ENCODE data around the gene EIF2D.

The EIF2D gene, protein sequence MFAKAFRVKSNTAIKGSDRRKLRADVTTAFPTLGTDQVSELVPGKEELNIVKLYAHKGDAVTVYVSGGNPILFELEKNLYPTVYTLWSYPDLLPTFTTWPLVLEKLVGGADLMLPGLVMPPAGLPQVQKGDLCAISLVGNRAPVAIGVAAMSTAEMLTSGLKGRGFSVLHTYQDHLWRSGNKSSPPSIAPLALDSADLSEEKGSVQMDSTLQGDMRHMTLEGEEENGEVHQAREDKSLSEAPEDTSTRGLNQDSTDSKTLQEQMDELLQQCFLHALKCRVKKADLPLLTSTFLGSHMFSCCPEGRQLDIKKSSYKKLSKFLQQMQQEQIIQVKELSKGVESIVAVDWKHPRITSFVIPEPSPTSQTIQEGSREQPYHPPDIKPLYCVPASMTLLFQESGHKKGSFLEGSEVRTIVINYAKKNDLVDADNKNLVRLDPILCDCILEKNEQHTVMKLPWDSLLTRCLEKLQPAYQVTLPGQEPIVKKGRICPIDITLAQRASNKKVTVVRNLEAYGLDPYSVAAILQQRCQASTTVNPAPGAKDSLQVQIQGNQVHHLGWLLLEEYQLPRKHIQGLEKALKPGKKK

DNA sequence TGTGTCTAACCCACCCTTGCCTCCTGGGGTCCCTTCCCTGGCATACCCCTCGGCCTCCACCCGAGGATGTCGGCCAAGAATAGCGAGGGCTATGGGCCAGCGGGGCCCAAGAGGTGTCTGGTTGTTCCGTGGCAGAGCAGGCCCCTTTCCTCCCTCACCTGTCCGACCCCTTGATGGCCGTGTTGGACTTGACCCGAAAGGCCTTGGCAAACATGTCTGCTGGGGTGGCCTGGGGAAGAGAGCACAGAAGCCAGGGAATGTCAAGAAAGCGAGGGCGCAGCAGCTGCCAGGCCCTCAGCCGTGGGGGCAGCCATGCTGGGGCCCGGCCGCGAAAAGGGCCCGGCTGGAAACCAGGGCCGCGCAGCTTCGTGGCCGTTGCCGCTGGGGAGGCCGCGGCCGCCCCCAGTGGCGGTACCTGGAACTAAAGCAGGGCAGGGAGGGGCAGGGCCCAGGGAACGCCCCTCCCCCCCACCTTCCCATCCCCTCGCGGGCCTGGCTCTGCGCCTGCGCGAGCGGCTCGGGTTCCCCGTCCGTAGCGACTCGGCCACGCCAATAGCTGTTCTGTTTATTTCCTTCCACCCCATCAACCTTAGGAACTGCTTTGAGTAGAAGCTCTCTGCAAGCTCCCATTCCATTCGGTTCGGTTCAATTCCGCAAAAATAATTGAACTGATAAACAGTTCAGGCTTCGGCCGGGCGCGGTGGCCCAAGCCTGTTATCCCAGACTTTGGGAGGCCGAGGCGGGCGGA, at the start of gene EIF2D:
Gene EIF2D, minus strand, starts transcription at position 337 of the 748 bp plus-strand sequence. Its CDS starts 123 bp downstream, at position 214.
- TF ChIP-seq GATA3 (IDR thresholded peaks at IDR 0.05; ENCODE audit: low read depth, low read length), result no peak
- peak; percentile 26; the same call in 1 of the 2 replicates for TF ChIP-seq GATA2 (IDR thresholded peaks at IDR 0.05; ENCODE audit: low read depth, low read length)

DNA sequence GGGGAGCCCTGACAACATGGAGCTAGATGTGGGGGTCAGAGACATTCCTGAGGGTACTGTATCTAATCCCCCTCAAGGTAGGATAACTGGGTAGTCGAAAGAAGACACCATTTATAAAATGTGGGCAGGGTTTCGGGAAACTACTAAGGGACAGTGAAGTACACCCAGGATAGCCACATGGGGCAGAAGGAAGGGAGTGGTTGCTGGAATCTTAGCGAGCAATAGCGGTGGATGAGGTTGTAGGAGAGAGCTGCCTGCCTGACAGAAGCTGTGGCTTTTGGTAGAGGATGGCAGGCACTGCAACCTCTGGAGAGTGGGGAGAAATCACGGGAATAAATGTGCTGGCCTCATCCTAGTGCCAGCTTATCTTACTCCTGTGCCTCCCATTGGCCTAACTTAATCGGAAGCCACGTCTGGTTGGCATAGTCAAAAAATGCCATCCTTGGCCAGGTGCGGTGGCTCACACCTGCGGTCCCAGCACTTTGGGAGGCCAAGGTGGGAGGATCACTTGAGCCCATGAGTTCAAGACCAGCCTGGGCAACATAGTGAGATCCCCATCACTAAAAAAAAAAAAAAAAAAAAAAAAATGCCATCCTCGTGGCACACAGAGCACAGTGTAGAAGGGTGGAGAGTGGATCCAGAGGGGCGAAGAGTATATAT, 49.0 kb upstream of the EIF2D start:
- TF ChIP-seq GATA2 (IDR thresholded peaks at IDR 0.05; ENCODE audit: low read depth, low read length) (no peak), GATA3 (IDR thresholded peaks at IDR 0.05; ENCODE audit: low read depth, low read length) (no peak)

DNA sequence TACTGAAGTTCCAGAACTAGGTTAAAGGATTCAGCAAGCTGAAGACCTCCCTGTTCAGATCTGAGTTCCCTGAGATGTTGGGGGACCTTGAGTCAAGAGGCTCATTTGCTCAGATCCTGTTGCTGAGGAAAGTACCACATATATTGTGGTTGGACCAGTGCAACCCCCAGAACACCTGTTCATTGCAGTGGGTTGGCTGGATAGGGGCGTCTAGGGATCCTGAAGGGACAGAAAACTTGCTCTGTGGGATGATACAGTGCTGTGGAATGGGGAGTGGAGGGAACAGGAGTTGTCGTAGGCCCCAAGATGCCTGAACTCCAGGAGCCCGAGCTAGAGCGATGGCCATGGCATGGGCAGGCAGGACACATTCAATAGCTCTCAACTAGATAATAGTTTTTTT, 47.9 kb upstream of the EIF2D start:
- TF ChIP-seq GATA2 (IDR thresholded peaks at IDR 0.05; ENCODE audit: low read depth, low read length) (no peak), GATA3 (IDR thresholded peaks at IDR 0.05; ENCODE audit: low read depth, low read length) (no peak)

DNA sequence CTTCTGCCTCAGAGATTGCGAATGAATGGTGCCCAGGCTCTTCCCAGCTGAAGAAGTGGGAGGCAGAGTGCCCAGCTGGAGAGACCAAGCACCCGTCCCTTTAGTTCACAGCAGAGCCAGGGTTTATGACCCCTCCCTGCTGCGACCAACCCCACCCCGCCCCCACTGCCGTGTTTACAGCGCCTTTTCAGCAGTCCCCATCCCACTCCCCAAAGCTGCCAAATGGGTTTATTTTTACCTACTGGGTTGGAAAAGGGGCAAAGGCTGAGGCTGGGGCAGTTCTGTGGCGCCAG, 46.7 kb upstream of the EIF2D start:
- TF ChIP-seq GATA3 (IDR thresholded peaks at IDR 0.05; ENCODE audit: low read depth, low read length) (no peak), GATA2 (IDR thresholded peaks at IDR 0.05; ENCODE audit: low read depth, low read length) (no peak)

DNA sequence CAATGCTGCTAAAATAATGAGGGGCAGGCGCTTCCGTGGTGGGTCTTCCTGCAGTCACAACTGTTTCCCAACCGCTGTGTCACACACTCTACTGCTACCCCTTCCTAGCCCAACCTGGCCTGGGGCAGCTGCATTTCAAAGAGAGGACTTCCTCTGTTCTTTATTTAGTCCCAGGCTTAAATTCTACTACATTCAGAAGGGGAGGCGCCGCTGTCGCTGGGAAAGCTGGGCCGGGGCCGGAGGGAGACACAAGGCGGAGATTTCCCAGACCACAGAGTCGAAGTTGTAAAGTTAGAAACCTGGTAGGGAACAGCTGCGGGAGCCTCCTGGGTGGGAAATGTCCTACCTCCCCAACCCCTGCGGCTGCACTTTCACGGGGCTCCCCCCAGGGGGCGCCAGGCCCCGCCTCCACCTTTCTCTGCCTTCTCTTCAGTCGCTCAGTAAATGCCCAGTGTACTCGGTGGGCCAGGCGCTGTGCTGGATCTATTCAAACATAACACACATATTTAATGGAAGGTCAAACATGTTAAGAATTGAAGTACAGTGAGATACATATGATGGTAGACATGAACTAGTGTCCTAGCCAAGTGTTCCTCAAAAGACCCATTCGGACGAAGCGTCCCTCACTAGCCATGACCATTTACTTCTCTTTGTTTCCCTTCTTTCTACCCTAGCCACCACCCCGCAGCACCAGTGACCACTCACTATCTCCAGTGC, 46.2 kb upstream of the EIF2D start:
- TF ChIP-seq GATA3 (IDR thresholded peaks at IDR 0.05; ENCODE audit: low read depth, low read length) (no peak), GATA2 (IDR thresholded peaks at IDR 0.05; ENCODE audit: low read depth, low read length) (no peak)

DNA sequence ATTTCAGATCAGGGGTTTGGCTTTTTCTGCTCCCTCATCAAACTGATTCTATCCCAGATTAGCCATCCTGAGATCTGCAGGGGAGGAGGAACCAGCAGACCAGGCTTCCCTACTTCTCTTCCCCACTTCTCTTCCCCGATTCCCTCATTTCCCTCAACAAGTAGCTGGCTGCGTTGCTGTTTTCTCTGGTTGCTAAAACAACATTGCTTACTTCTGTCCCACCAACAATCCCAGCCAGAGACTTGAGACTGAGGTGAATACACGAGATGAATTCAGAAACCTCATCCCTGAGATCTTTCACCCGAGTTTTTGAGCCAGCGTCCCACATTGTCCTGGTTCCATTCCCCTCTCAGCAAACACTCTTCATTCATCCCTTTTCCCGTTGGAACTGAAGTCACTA, 45.5 kb upstream of the EIF2D start:
- TF ChIP-seq GATA2 (IDR thresholded peaks at IDR 0.05; ENCODE audit: low read depth, low read length), result no peak
- no peak for TF ChIP-seq GATA3 (IDR thresholded peaks at IDR 0.05; ENCODE audit: low read depth, low read length)

DNA sequence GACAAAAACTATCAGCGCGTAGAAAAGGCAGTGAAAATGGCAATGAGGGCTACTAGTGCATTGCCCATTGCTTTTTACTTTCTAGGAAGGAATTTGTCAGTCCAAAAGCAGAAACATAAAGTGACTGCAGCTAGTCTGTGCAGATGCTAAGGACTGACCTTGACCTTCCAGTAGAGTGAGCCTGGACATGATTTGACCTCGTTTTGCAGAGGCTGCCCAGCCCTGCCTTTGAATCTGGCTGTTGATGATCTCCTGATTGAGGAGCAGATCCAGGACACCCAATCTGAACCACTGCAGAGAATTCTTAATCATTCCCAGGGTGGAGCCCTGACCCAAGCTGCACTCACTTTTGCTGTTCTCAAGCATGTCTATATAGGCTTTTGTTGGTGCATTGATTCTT, 44.7 kb upstream of the EIF2D start:
- TF ChIP-seq GATA2 (IDR thresholded peaks at IDR 0.05; ENCODE audit: low read depth, low read length) (no peak), GATA3 (IDR thresholded peaks at IDR 0.05; ENCODE audit: low read depth, low read length) (no peak)

DNA sequence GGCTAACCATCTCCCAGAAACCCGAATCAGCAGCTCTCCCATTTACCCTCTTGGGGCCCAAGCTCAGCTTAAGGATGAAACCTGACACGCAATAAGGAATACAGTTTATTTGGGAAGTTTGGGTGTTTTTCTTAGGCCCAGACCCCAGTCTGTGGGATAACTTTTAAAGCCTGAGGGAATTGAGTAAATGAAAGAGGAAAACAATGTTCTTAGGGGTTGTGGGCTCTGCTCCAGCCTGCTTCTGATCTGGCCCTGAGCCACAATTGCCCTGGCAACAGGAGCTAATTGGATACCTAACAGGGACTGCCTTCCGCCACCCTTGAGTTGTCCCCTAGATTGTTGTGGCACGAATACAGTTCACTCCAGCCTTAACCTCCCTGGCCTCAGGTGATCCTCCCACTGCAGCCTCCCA, 43.2 kb upstream of the EIF2D start:
- no peak for TF ChIP-seq GATA3 (IDR thresholded peaks at IDR 0.05; ENCODE audit: low read depth, low read length)
- no peak for TF ChIP-seq GATA2 (IDR thresholded peaks at IDR 0.05; ENCODE audit: low read depth, low read length)

DNA sequence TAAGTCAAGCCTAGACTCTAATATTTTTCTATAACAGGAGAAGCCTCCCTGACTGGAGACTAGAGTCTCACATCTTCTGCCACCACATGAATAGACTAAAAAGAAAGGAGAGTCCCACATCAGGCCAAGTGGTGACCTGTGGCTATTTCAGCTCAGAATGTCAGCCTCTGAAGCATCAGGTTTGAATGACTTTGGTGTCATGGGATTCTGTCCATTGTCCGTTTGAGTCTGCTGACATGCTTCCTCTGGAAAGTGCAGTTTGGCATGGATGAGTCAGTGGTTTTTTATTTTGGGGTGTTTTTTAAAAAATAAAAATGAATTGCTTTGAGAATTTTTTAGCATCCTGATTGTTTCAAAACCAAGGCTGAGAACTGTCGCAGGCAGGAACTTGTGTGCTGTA, 42.6 kb upstream of the EIF2D start:
- TF ChIP-seq GATA3 (IDR thresholded peaks at IDR 0.05; ENCODE audit: low read depth, low read length) (no peak), GATA2 (IDR thresholded peaks at IDR 0.05; ENCODE audit: low read depth, low read length) (no peak)

DNA sequence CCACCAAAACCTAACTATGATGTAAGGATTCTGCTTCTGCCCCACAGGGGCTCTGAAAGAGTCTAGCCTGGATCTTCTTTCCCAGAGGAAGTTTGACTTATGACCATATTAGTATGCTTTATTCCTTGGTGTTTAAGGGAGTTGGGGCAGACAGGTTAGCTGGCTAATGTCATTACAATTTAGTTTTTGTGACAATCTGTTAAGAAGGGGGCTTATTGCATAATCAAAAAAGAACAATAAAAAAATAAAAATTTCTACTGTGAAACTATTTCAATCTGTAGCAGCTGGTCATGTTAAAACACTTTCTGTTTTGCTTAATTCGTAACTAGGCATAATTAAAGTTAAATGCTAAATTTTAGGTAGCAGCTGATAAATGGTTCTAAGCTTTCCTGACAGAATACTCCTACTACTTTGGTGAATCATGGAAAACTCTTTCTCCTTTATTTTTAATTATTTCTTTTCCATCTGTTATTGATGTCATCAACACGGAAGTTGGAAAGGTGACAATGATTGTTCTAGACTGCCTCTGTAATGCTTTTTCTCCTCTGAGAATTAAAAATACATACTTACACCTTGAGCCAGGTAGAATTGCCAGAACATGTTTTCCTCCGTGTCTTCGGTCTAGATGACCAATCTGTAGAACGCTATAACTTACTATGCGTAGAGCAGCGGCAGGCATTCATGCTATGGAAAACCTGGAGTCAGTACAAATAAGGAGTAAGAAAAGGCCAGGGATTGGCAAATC, 41.6 kb upstream of the EIF2D start:
- TF ChIP-seq GATA3 (IDR thresholded peaks at IDR 0.05; ENCODE audit: low read depth, low read length) (no peak), GATA2 (IDR thresholded peaks at IDR 0.05; ENCODE audit: low read depth, low read length) (no peak)

DNA sequence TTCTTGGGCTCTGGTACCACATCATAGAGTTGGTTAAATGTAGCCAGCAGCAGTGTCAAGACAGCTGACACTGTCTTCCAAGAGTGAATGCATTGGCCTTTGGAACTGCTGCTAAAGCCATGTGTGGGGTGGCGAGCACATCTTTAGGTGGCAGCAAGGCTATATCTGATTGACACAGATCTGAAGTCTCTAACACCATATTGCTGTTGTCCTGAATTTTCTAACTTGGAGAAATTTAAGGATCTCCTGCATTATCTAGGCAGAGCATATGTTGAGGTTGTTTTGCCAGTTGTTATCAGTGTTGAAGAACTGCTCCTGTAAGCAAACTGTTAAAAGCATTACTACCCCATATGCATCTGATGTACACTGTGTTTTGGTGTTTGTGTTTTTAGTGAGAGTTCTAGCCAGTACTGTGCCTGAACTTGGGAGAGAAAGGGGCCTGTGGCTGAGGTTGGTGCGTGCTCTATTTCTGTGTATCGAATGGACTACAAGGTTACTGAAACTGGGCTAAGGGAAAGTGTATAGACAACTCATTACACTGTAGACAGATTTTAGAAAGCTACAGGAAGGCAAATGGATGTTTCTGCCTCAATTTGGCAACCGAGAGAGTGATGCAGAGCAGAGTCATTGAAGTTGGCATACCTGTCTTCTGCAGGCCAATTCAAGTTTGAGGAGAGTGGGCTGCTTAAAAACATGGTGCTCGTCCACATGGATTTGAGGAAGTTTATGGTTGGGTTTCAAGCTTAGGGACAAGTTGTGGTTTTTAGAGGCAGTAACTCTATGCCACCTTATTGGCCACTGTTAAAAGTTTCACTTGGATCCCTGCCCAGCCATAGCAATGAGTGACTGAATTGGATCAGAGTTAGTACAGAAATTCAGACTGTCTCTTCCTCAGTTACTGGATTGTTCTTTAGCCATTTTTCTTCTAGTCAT, 40.0 kb upstream of the EIF2D start:
- no peak for TF ChIP-seq GATA2 (IDR thresholded peaks at IDR 0.05; ENCODE audit: low read depth, low read length)
- no peak for TF ChIP-seq GATA3 (IDR thresholded peaks at IDR 0.05; ENCODE audit: low read depth, low read length)

DNA sequence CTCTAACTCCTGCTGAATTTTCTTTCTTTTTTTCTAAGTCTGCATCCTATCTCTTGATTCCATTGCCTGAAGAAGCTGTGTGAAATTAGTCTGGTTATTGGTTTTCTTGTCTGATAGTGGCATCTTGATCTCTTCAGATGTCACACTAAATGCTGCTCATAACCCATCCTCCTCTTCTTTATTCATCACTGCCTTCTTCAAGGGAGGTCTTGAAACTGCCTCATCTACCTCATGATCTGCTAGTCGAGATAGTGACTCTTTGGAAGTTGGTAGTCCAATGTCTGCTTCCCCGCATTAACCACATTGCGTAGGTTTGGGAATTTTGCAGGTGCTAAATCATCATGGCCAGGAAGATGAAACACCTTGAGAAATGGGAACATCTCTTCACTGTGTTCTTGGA, 38.7 kb upstream of the EIF2D start:
- TF ChIP-seq GATA3 (IDR thresholded peaks at IDR 0.05; ENCODE audit: low read depth, low read length), result no peak
- TF ChIP-seq GATA2 (IDR thresholded peaks at IDR 0.05; ENCODE audit: low read depth, low read length), result no peak
